ENCODE data around the gene PPP2R5A. TPM values are rescaled to one million over a fixed set of nuclear protein-coding genes. Genes with fewer than 3 reads are reported as not detected.

Gene PPP2R5A
- 34.9 TPM for total RNA-seq

DNA sequence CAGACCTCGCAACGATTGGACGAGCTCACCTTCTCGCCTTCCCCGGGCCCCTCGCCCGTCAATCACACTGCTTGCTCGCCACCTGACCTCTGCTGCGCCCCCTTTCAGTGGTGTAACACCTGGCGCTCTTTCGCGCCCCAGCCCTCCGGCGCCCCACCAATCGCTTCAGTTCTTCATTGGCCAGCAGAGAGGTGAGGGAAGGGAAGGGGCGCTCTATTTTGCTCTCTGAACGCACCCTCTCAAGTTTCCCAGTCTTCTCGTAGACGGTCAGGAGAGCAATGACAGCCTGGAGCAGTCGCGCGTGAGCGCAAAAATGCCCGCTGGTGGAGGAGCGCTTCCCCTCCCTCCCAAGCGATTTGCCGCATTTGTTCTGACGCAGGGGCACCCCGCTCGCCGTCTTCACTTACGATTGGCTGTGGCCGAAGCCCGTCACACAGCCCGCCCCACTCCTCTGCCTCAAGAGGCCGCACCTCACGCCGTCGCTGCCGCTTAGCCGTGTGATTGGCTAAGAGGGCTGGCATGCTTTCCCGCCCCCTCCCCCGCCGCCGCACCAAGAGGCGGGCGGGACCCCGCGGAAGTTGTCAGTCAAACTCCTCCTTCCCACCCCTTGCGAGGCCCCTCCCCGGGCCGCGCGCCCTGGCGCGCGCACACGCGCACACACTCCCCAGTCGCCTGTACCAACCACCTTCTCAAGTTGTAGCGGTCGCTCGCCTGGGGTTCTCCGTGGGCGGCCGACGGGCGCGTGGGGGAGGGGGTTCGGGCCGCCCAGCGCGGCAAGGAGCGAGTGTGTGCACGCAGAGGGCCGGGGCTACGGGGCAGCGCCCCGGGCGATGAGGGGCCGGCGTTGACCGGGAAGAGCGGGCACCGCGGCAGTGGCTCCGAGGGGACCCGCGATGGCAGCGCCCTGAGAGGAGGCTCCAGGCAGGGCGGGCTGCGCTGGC is at the start of gene PPP2R5A:
TSS of gene PPP2R5A (plus strand) at position 667 of the 941 bp plus-strand sequence. CDS start 701 bp downstream, outside the sequence.

Small RNA genes within 50 kb of the gene (small RNA-seq; reads per million reads assigned to genes)
- gene SNORA16B (ENCODE audit: low replicate concordance), result not detected

Other genes with a start within 250 kb of the PPP2R5A start
- gene INTS7, start 249.9 kb upstream of the PPP2R5A start, total RNA-seq, result 19.4 TPM
- gene DTL, start 249.7 kb upstream of the PPP2R5A start, total RNA-seq, result 9.8 TPM
- 18.7 TPM for gene PACC1, start 129.5 kb downstream of the PPP2R5A start, total RNA-seq
- gene NENF, start 147.5 kb downstream of the PPP2R5A start, total RNA-seq, result 43.5 TPM

Measured in metanephros (tissue), 2 donors.